GM18517 (cell line): ENCODE results near the gene NPBWR2.

ENCODE experiments used
- ATAC-seq: cut with Tn5 transposase; IDR thresholded peaks from one replicate; pipeline ENCODE4 v1.9.1; 2021; ENCODE audit warnings: mild to moderate bottlenecking, moderate library complexity; ENCODE audit not compliant: unreplicated experiment

NPBWR2 gene

DNA sequence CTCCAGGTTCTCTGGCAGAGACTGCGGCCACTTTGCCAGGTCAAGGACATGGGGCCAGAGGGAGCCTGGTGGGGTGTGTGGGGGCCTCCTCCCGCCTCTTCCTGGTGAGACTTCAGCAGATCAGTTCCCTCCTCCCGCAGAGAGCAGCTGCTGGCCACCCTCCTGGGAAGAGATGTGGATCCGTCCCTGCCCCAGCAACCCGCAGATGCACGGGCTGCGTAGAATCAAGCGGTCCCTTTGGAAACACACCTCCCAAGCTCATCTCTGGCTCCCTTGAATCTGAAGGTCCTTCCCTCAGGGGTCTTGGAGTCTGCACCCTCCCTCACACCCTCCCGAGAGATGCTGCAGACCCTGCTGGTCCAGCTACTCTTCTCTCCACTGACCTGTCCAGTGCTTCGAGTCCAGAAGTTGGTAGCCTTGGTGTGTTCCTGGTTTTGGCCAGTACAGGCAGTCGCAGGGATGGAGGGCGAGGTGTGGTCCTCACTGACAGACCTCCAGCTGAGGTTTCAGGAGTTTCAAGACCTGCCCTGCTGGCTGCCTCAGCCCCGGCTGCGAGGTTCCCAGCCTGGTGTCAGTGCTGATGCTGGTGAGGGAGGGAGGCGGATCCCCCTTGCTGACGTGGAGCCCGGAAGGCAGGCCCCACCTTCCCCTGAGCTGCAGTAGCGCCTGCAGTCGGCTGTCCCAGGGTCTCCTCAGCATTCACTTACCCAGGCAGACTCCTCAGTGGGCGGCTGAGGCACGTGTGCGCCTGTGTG lies at the start of gene NPBWR2:
Gene NPBWR2, minus strand, starts transcription at position 585 of the 755 bp plus-strand sequence. CDS start 734 bp downstream, outside the sequence.
- ATAC-seq: no peak

- ATAC-seq: no peak
These were observed 48.9 kb upstream of the NPBWR2 start for GRCh38 chr20:64156136-64156885.

- ATAC-seq: no peak
These were observed 48.1 kb upstream of the NPBWR2 start for GRCh38 chr20:64155258-64156135.

GRCh38 chr20:64154590-64155257 lies 47.4 kb upstream of the NPBWR2 start:
- no peak for ATAC-seq

DNA sequence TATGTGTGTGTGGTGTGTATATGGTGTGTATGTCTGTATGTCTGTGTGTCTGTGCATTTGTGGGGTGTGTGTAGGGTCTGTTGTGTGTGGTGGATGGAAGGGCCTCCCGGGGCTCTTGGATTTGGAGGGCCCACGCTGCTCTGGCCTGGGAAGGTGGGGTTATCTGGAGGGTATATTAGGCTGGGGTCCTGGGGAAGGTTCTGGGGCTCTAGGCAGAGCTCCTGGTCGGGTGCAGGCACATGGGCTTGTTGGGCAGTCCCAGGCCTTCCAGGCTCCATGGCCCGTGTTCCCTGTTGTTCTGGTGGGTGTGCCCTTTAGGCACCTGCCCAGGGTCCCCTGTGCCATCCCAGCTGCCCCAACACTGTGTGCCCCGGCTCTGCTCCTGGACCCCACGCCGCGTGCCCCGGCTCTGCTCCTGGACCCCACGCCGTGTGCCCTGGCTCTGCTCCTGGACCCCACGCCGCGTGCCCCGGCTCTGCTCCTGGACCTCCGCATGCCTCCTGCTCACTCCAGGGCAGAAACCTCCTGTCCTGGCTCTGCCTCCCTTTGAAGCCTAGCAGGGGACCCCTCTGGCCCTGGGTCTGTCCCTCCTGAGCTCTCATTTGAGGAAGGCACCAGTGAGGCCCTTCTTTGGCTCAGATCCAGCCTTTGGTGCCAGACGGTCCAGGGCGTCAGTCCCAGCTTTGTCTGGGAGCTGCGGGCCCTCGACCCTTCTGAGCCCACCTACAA lies 46.7 kb upstream of the NPBWR2 start:
- ATAC-seq: no peak

GRCh38 chr20:64153410-64153809 lies 46.0 kb upstream of the NPBWR2 start:
- ATAC-seq: no peak

DNA sequence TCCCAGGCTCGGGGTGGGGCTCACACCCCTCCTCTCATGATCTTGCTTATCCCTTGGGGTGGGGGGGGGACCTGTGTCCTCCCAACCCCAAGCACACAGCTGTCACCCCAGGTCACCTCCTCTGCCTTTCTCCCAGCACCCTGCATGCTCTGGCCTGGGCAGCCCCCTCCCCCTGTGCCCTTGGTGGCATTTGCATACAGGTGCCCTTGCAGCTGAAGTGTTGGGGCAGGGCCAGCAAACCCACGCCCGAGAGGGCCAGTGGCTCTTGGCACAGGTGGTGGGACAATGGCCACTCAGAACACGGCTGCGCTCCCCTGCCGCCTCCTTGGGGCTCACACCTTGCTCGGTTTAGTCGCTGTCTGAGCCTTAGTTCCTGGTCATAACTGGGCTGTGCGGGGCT lies 45.5 kb upstream of the NPBWR2 start:
- ATAC-seq: no peak

- ATAC-seq: no peak
These were observed 44.5 kb upstream of the NPBWR2 start for GRCh38 chr20:64151633-64152530.

- no peak for ATAC-seq
These were observed 43.6 kb upstream of the NPBWR2 start for GRCh38 chr20:64150756-64151632.

DNA sequence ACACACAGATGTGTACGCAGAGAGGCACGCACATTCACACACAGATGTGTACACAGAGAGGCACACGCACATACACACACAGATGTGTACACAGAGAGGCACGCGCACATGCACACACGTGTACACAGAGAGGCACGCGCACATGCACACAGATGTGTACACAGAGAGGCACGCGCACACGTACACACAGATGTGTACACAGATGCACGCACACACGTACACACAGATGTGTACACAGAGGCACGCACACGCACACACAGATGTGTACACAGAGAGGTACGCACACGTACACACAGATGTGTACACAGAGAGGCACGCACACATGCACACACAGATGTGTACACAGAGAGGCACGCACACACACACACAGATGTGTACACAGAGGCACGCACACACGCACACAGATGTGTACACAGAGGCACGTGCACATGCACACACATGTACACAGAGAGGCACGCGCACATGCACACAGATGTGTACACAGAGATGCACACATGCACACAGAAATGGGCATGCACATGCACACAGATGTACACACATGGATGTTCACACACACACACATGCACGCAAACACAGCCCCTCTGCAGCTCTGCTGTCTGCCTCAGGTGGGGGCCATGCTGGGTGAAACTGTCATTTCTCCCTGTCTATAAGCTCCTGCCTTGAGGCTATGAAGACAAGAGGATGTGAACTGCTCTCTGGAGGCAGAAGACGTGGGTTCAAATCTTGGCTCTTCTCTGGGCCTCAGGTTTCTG lies 42.6 kb upstream of the NPBWR2 start:
- no peak for ATAC-seq

GRCh38 chr20:64149141-64149540 lies 41.8 kb upstream of the NPBWR2 start:
- no peak for ATAC-seq

- ATAC-seq: no peak
These were observed 41.2 kb upstream of the NPBWR2 start for GRCh38 chr20:64148581-64148980.

- ATAC-seq: no peak
These were observed 39.6 kb upstream of the NPBWR2 start for GRCh38 chr20:64146936-64147477.

- ATAC-seq: no peak
These were observed 39.1 kb upstream of the NPBWR2 start for GRCh38 chr20:64146301-64146935.

DNA sequence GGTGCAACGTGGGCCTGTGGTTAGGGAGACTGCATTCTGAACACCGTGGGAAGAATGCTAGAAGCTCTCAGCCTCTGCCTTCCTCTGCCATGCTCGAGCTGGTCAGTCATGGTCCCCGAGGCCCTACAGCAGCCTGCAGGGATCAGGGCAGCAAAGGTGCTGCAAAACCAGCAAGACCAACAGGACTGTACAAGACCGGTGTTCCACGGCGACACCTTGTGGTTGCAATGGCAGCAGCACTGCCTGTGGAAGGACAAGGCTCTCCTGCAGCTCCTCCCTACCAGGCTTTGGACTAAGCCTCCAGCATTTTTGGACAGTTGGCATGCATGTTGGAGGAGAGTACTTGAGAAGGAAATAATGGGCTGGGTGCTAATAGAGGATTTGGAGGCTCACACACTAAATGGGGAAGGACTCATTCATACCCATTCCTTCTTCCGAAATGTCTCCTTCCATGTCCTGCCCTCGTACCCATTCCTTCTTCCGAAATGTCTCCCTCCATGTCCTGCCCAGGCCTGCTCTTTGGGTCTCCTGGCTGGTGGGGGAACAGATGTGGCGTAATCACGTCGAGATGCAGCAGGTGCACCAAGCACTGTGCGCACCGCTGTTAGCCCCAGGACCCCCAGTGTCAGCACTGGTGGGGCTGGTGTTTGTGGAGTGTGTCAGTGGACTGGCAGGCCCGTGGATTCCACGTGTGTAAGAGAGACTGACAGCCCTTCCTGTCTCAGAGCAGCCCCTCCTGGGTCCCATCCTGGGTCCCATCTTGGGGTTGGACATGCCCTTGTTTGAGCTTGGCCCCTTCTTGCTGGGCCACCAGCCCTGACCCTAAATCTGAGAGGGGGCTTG lies 38.3 kb upstream of the NPBWR2 start:
- no peak for ATAC-seq
